ENCODE data around the gene KCNAB2.

KCNAB2 gene

GRCh38 chr1:6126028-6126427, 80.3 kb downstream of the KCNAB2 start:
- Histone ChIP-seq H3K79me2 (ENCODE audit: control insufficient read depth, low read length) (no peaks in the 10 kb centered on the region), H3K4me2 (ENCODE audit: low read length) (no peak overlapping the region), H3F3A (ENCODE audit: control insufficient read depth, insufficient read depth) (no peaks in the 10 kb centered on the region), H3K9me3 (ENCODE audit: control insufficient read depth, insufficient read depth, low read length) (no peaks in the 10 kb centered on the region), H3K27me3 (ENCODE audit: control insufficient read depth, low read length) (no peaks in the 10 kb centered on the region), H3K27ac (ENCODE audit: low read depth, low read length) (no peak overlapping the region), H3K4me3 (ENCODE audit: low read length) (no peak overlapping the region), H3K36me3 (ENCODE audit: control insufficient read depth, low read length) (no peaks in the 10 kb centered on the region), H3K9me2 (replicated peaks; ENCODE audit: control insufficient read depth, low read length) (no peaks in the 10 kb centered on the region), H4K20me1 (ENCODE audit: control insufficient read depth, insufficient read depth, low read depth, low read length) (no peaks in the 10 kb centered on the region), H3K4me1 (ENCODE audit: control insufficient read depth, low read length) (no peaks in the 10 kb centered on the region)
- TF ChIP-seq CTCF (IDR thresholded peaks at IDR 0.05; ENCODE audit: low read depth, low read length, poor library complexity, severe bottlenecking), result no peak
- TF ChIP-seq EZH2phosphoT487 (IDR thresholded peaks at IDR 0.05; ENCODE audit: borderline replicate concordance, low read length), result no peak

- Histone ChIP-seq H3K4me3 (ENCODE audit: low read length) (no peak overlapping the region), H3K36me3 (ENCODE audit: control insufficient read depth, low read length) (no peaks in the 10 kb centered on the region), H4K20me1 (ENCODE audit: control insufficient read depth, insufficient read depth, low read depth, low read length) (no peaks in the 10 kb centered on the region), H3F3A (ENCODE audit: control insufficient read depth, insufficient read depth) (no peaks in the 10 kb centered on the region), H3K79me2 (ENCODE audit: control insufficient read depth, low read length) (no peaks in the 10 kb centered on the region), H3K4me2 (ENCODE audit: low read length) (no peak overlapping the region), H3K27ac (ENCODE audit: low read depth, low read length) (no peak overlapping the region), H3K9me2 (replicated peaks; ENCODE audit: control insufficient read depth, low read length) (no peaks in the 10 kb centered on the region), H3K27me3 (ENCODE audit: control insufficient read depth, low read length) (no peaks in the 10 kb centered on the region), H3K4me1 (ENCODE audit: control insufficient read depth, low read length) (no peaks in the 10 kb centered on the region), H3K9me3 (ENCODE audit: control insufficient read depth, insufficient read depth, low read length) (no peaks in the 10 kb centered on the region)
- no peak for TF ChIP-seq CTCF (IDR thresholded peaks at IDR 0.05; ENCODE audit: low read depth, low read length, poor library complexity, severe bottlenecking)
- TF ChIP-seq EZH2phosphoT487 (IDR thresholded peaks at IDR 0.05; ENCODE audit: borderline replicate concordance, low read length), result no peak
These were observed 80.9 kb downstream of the KCNAB2 start for GRCh38 chr1:6126521-6127067.

- Histone ChIP-seq H3K9me2 (replicated peaks; ENCODE audit: control insufficient read depth, low read length) (no peaks in the 10 kb centered on the region), H3K4me2 (ENCODE audit: low read length) (no peak overlapping the region), H3K27me3 (ENCODE audit: control insufficient read depth, low read length) (no peaks in the 10 kb centered on the region), H3K36me3 (ENCODE audit: control insufficient read depth, low read length) (no peaks in the 10 kb centered on the region), H3K9me3 (ENCODE audit: control insufficient read depth, insufficient read depth, low read length) (no peaks in the 10 kb centered on the region), H4K20me1 (ENCODE audit: control insufficient read depth, insufficient read depth, low read depth, low read length) (no peaks in the 10 kb centered on the region), H3K4me3 (ENCODE audit: low read length) (no peak overlapping the region), H3K79me2 (ENCODE audit: control insufficient read depth, low read length) (no peaks in the 10 kb centered on the region), H3K27ac (ENCODE audit: low read depth, low read length) (no peak overlapping the region), H3F3A (ENCODE audit: control insufficient read depth, insufficient read depth) (no peaks in the 10 kb centered on the region), H3K4me1 (ENCODE audit: control insufficient read depth, low read length) (no peaks in the 10 kb centered on the region)
- TF ChIP-seq EZH2phosphoT487 (IDR thresholded peaks at IDR 0.05; ENCODE audit: borderline replicate concordance, low read length) (no peak), CTCF (IDR thresholded peaks at IDR 0.05; ENCODE audit: low read depth, low read length, poor library complexity, severe bottlenecking) (no peak)
These were observed 82.0 kb downstream of the KCNAB2 start for GRCh38 chr1:6127587-6128163.
